ENCODE results near the gene UGDH.

GRCh38 chr4:39516407-39516966 lies 10.8 kb downstream of the UGDH start:
- TF ChIP-seq POLR2AphosphoS5 (IDR thresholded peaks at IDR 0.05) (no peak), CTCF (IDR thresholded peaks at IDR 0.05) (no peak), POLR2A (IDR thresholded peaks at IDR 0.05) (no peak)
